ENCODE measurements around the gene FAM3C.

- TF ChIP-seq CTCF (conservative IDR thresholded peaks at IDR 0.05 in 1 of 2, IDR thresholded peaks at IDR 0.05 in 1 of 2; ENCODE audit: low read depth in 1 of 2, low read length in 2 of 2), result no peak
- TF ChIP-seq EZH2 (IDR thresholded peaks at IDR 0.05; ENCODE audit: low read length, missing control alignments), result no peak
Measured at GRCh38 chr7:121436136-121436535, 40.0 kb upstream of the FAM3C start.
